Measurements from ENCODE around the gene PAPOLG.

Gene PAPOLG

DNA sequence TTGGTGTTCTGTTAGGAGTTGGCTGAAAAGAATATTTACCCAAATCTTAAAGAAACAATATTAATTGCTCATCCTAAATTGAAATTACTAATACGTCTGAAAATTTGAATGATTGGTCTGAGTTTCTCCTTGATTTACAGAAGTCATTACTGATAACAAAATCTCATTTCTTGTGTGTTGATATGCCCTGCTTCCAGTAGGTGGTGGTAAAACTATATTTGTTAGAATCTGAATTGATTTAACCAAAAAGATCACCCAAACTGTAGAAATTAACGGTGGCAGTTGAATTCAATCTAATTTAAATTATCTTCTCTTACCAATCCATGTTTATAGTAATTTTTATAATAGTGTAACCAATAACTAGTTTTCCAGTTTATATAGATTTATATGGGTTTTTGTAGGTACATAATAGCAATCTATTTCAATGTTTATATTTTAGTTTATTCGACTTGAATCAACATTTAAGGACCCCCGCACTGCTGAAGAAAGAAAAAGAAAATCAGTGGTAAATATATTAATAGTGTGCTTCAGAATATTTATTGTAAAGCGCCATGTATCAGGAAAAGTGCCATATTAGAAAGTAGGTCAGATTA lies 38.3 kb downstream of the PAPOLG start:
- no peak for TF ChIP-seq ESRRG (CRISPR knock-in tag; IDR thresholded peaks at IDR 0.05)
- TF ChIP-seq BACH2 (CRISPR knock-in tag; IDR thresholded peaks at IDR 0.05; ENCODE audit: borderline replicate concordance), result no peak
- no peak for TF ChIP-seq RARB (CRISPR knock-in tag; IDR thresholded peaks at IDR 0.05)
- TF ChIP-seq OSR1 (CRISPR knock-in tag; IDR thresholded peaks at IDR 0.05), result no peak
- TF ChIP-seq, protein P1, sequence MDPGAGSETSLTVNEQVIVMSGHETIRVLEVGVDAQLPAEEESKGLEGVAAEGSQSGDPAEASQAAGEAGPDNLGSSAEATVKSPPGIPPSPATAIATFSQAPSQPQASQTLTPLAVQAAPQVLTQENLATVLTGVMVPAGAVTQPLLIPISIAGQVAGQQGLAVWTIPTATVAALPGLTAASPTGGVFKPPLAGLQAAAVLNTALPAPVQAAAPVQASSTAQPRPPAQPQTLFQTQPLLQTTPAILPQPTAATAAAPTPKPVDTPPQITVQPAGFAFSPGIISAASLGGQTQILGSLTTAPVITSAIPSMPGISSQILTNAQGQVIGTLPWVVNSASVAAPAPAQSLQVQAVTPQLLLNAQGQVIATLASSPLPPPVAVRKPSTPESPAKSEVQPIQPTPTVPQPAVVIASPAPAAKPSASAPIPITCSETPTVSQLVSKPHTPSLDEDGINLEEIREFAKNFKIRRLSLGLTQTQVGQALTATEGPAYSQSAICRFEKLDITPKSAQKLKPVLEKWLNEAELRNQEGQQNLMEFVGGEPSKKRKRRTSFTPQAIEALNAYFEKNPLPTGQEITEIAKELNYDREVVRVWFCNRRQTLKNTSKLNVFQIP (CRISPR knock-in tag; IDR thresholded peaks at IDR 0.05; ENCODE audit: borderline replicate concordance, low read depth), result no peak
- no peak for TF ChIP-seq ZFP30 (CRISPR knock-in tag; IDR thresholded peaks at IDR 0.05)
- no peak for TF ChIP-seq ZNF565 (CRISPR knock-in tag; conservative IDR thresholded peaks at IDR 0.05; ENCODE audit: low read depth)
- no peak for TF ChIP-seq TOX (CRISPR knock-in tag; IDR thresholded peaks at IDR 0.05; ENCODE audit: borderline replicate concordance)
- TF ChIP-seq ZNF70 (CRISPR knock-in tag; IDR thresholded peaks at IDR 0.05), result no peak
- TF ChIP-seq, protein P2, sequence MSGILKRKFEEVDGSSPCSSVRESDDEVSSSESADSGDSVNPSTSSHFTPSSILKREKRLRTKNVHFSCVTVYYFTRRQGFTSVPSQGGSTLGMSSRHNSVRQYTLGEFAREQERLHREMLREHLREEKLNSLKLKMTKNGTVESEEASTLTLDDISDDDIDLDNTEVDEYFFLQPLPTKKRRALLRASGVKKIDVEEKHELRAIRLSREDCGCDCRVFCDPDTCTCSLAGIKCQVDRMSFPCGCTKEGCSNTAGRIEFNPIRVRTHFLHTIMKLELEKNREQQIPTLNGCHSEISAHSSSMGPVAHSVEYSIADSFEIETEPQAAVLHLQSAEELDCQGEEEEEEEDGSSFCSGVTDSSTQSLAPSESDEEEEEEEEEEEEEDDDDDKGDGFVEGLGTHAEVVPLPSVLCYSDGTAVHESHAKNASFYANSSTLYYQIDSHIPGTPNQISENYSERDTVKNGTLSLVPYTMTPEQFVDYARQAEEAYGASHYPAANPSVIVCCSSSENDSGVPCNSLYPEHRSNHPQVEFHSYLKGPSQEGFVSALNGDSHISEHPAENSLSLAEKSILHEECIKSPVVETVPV (CRISPR knock-in tag; IDR thresholded peaks at IDR 0.05), result no peak
- TF ChIP-seq ISL1 (CRISPR knock-in tag; IDR thresholded peaks at IDR 0.05), result no peak
- TF ChIP-seq ZC3H10 (CRISPR knock-in tag; IDR thresholded peaks at IDR 0.05), result no peak
- no peak for TF ChIP-seq ARNTL (CRISPR knock-in tag; IDR thresholded peaks at IDR 0.05; ENCODE audit: borderline replicate concordance, low read depth)
- TF ChIP-seq ZNF8 (CRISPR knock-in tag; IDR thresholded peaks at IDR 0.05), result no peak
- no peak for TF ChIP-seq TSHZ2 (CRISPR knock-in tag; IDR thresholded peaks at IDR 0.05)
- no peak for TF ChIP-seq CSDC2 (CRISPR knock-in tag; IDR thresholded peaks at IDR 0.05)
- ATAC-seq, result peak; percentile 49; the same call in 2 of the 3 replicates

DNA sequence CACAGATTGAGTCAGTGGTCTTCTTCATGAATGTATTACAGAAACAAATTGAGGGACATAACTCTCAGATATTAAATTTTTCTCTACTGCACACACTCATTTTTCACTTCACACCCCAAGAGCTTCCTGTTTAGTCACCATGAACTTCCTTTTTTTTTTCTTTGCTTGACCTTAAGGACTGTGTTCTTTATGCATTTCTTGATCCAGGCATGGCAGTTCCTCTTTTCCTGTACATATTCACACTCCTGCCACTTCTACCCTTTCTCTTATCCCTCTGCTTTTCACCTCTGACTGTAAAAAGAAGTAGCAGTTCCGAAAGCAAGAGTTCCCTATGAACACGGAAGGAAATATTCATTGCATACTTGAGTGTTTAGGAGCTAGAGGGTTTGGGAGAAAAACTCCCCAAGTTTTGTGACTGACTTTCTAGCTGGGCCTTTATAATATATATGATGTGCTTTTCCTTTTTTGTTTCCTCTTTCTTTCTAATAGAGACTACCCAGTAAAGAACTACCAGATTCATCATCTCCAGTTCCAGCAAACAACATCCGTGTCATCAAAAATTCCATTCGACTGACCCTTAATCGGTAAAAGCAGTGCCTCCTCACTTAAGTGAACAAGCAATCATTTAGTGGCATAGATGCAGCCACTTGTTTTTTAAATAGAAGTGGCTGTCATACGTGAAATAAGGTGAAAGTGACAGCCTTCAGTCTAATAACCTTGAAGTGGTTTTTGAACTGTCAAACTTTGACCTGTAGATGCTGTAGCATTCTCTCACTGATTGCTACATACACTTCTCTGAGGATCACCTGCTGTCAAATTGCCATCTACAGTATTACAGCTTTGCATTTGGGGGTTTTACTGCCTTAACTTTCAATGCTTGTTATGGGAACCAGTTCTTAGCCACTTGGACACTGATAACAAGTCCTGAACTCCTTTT lies 40.8 kb downstream of the PAPOLG start:
- TF ChIP-seq ARNTL (CRISPR knock-in tag; IDR thresholded peaks at IDR 0.05; ENCODE audit: borderline replicate concordance, low read depth) (no peak), RARB (CRISPR knock-in tag; IDR thresholded peaks at IDR 0.05) (no peak)
- no peak for ATAC-seq

- ATAC-seq, result no peak
- no peak for TF ChIP-seq ESRRG (CRISPR knock-in tag; IDR thresholded peaks at IDR 0.05)
- TF ChIP-seq ARNTL (CRISPR knock-in tag; IDR thresholded peaks at IDR 0.05; ENCODE audit: borderline replicate concordance, low read depth), result no peak
- no peak for TF ChIP-seq PPARA (CRISPR knock-in tag; IDR thresholded peaks at IDR 0.05; ENCODE audit: borderline replicate concordance)
- no peak for TF ChIP-seq CSDC2 (CRISPR knock-in tag; IDR thresholded peaks at IDR 0.05)
- TF ChIP-seq TSHZ2 (CRISPR knock-in tag; IDR thresholded peaks at IDR 0.05), result no peak
- no peak for TF ChIP-seq ISL1 (CRISPR knock-in tag; IDR thresholded peaks at IDR 0.05)
- no peak for TF ChIP-seq ZNF8 (CRISPR knock-in tag; IDR thresholded peaks at IDR 0.05)
- TF ChIP-seq SNAI2 (CRISPR knock-in tag; IDR thresholded peaks at IDR 0.05), result no peak
- no peak for TF ChIP-seq CREB5 (CRISPR knock-in tag; IDR thresholded peaks at IDR 0.05; ENCODE audit: low read depth)
- no peak for TF ChIP-seq ZC3H10 (CRISPR knock-in tag; IDR thresholded peaks at IDR 0.05)
- no peak for TF ChIP-seq ZFP3 (CRISPR knock-in tag; IDR thresholded peaks at IDR 0.05)
- TF ChIP-seq OSR1 (CRISPR knock-in tag; IDR thresholded peaks at IDR 0.05), result no peak
- TF ChIP-seq, protein P3, sequence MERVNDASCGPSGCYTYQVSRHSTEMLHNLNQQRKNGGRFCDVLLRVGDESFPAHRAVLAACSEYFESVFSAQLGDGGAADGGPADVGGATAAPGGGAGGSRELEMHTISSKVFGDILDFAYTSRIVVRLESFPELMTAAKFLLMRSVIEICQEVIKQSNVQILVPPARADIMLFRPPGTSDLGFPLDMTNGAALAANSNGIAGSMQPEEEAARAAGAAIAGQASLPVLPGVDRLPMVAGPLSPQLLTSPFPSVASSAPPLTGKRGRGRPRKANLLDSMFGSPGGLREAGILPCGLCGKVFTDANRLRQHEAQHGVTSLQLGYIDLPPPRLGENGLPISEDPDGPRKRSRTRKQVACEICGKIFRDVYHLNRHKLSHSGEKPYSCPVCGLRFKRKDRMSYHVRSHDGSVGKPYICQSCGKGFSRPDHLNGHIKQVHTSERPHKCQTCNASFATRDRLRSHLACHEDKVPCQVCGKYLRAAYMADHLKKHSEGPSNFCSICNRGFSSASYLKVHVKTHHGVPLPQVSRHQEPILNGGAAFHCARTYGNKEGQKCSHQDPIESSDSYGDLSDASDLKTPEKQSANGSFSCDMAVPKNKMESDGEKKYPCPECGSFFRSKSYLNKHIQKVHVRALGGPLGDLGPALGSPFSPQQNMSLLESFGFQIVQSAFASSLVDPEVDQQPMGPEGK (CRISPR knock-in tag; IDR thresholded peaks at IDR 0.05; ENCODE audit: borderline replicate concordance), result no peak
- TF ChIP-seq, protein P2 (CRISPR knock-in tag; IDR thresholded peaks at IDR 0.05), result no peak
- TF ChIP-seq ZFP30 (CRISPR knock-in tag; IDR thresholded peaks at IDR 0.05), result no peak
These were observed 48.4 kb downstream of the PAPOLG start for GRCh38 chr2:60804473-60804872.
